CD4-positive, alpha-beta T cell treated with Interferon gamma for 1 hour (primary cell): Measurements from ENCODE around the gene PVALB.

ENCODE experiments used
- DNase-seq: peaks from one replicate; pipeline ENCODE4 v3.0.0-alpha.2; 2020

PVALB gene

DNA sequence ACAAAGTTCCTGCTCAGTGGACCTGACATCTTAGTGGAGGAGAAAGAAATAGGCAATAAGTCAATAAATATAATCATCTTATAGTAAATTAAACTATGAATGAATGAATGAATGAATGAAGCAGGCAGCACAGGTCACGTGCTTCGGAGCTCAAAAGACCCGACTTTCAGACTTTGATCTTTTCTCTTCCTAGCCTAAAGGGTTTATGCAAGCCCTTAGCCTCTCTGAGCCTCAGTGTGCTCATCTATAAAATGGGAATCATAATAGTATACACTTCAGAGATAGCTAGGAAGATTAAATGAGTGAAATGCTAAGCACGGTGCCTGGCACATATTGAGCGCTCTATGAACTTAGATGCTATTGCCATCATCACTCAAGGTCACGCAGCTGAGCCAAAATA, 7.5 kb downstream of the PVALB start:
- DNase-seq, result no peak

DNA sequence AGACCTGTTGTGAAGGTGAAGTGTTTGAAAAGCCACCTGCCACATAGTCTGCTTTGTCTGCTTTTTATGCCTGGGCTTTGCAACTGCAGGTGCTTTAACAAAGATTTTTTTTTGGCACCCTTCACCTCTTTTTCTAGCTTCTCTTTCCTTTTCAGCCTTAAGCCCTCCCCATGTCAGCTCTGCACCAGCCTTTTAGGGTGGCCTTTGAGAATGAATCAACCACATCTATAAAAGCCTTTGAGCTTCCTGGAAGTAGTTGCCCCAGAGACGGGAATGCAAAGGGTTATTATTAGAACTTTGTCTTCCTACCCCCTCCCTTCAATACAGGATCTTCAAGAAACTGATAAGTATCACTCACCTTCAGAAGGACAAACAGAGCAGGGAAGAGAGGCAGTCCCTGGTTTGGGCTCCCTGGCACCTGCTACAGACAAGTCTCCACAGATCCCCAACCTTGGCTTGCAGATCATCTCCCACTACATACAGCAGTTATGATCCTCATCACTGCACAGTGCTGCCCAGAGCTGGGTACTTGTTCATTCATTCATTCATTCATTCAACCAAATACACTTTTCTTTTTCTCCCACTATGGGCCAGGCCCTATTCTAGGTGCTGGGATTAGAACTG, 8.0 kb downstream of the PVALB start:
- DNase-seq, result no peak

DNA sequence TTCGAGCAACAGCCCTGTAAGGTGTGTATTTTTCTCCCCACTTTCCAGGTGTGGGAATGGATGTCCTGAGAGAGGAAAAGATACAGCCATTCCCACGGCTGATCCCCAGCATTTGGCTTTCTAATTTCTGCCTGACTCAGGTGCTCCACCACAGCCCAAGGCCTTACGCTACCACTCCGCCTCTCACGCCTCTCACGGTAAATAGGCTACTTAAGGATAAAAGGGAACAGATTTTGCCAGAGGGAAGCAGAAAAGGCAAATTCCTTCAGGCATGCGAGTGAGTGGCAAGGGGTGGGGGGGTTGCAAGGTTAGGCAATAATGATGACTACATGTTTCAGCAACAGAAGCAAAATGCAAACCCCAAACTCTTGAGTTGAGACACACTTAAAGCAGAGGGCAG, 9.2 kb downstream of the PVALB start:
- no peak for DNase-seq

DNA sequence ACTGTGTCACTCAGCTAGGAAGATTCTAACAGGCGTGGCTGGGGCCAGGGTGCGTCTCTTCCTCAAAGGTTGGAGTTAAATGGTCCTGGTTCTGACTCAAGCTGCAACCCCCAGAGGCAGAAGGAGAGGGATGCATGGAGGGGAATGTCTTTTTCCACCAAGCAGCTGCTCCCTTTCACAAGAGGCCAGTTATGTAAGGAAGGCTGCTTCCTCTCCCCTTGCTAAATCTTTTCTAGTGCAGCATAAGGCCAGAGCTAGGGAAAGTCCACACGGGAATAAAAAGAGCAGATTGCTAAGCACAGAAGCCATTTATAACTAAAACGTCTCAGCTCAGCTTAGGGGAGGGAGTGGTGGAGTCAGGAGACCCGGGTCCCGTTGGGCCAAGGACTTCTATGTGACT, 10.0 kb downstream of the PVALB start:
- no peak for DNase-seq

- no peak for DNase-seq
These were observed 13.5 kb downstream of the PVALB start for GRCh38 chr22:36803358-36803757.

GRCh38 chr22:36798674-36799066, 18.2 kb downstream of the PVALB start:
- no peak for DNase-seq

GRCh38 chr22:36797911-36798673, 18.7 kb downstream of the PVALB start:
- DNase-seq, result no peak

DNA sequence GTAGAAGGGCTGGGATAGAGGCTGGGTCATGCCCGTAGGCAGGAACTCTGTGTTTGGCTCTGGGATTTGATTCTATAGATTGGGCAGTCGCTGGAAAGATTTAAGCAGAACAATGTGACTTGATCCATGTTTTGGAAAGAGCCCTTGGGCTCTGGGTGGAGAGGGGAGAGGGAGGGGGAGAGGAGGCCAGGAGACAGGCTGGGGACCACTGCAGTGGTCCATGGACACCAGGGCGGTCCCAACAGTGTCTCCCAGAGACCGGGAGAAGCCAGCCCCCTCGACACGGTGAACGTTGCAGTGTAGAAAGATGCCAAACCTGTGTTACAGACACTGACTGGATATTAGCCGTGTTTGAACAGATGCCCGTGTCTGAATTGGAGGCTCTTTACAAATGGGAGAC, 19.5 kb downstream of the PVALB start:
- no peak for DNase-seq

DNA sequence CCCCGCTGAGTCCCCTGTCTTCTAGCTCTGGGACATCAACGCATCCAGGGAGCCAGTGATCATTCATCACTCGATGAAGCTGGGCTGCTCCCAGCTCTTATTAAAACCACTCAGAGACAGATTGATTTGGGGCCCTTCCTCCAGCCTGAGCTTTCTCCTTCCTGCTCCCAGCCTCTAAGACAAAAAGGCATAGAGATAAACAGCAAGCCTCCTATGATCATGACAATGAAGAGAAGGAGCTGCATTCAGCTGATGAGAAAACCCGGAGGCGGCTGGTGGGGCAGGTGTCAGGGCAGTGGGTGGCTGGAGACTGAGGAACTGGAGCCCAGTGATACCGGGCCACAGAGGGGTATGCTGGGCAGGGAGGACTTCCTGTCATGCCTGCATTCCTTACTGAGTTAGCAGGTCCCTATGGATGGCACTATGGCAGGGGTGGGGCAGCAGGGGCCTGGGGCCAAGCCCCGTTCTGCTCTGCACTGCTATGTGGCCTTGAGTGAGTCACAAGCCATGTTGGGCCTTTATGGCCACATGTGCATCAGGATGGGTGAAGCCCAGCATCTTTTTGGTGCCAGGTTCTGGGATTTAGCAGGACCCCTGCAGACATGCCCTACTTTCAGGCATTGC, 20.2 kb downstream of the PVALB start:
- no peak for DNase-seq

DNA sequence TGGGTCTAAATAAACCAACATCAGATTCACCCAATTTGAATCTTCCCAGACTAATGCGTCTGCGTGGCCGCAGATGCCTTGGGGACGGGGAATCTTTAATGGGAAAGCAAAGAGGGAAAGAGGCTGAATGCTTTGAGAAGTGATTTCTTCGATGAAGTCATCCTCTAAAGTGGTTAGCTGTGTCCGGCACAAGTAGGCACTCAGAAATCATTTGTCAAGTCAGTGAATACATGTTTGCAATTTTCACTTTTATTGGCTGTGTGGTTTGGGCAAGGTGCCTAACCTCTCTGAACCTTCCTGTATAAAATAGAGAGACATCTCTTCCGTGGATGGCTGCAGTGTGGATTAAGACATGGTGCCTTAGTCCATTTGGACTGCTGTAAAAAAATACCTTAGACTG, 21.2 kb downstream of the PVALB start:
- DNase-seq, result no peak

DNA sequence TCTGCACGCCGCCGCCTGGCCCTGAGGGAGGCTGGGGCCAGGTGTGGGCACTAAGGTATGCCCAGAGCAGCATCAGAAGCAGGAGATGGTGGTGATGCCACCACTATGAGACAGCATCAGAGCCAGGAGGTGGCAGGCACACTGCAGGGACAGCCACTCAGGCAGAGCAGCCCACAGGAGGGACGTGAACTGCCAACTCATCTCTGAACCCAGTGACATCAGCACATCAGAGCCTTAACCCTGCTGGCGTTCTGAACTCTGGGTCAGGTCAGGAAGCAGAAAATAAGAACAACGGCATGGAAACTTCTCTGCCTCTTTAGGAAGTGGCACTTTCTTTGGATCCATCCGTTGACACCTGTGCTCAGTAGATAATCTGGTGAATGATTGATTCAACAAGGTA, 26.2 kb downstream of the PVALB start:
- DNase-seq, result no peak

GRCh38 chr22:36787204-36787988, 29.4 kb downstream of the PVALB start:
- DNase-seq, result no peak

GRCh38 chr22:36783743-36784142, 33.1 kb downstream of the PVALB start:
- no peak for DNase-seq

DNA sequence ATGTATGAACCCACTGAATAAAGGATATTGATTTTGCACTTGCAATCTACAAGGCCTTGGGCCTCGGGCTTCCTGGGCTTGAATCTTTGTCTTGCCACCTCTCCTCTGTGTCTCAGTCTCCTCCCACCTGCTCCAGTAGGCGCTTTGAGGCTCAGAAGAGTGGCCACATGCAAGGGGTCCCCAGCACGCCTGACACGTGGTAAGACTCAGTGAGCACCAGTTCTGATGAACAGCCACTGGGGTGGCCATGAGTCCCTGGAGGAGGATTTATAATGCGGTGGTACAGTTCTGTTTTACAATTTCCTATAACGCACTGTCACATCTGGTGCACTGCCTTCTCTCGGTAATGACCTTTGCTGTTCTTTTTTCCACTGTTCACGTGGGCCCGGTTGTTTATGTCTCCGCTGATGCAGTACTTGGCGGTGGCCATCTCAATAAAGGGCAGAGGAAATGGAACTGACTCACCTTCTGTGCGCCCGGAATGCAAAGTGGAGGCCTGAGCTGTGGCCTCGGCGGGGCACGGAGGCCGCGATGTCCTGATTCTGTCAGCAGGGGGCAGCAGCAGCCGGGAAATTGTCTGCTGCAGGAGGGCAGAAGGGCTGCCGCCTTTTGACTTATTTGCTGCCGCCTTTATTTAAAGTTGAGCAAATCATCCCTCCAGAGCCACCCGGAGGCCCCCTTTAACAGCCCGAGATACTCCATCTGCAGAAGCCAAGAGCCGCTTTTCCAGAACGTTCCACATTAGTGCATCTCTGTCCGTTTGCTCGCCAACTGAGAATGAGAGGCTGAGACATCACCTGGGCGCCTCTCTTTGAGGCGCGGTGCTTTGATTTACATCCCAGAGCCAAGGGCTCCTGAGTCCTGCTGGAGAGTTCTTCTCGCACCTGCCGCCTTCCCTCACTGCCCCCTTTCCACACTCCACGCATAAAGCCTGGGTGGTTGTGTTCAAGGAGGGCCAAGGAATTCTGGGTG, 34.9 kb downstream of the PVALB start:
- peak; percentile 81 for DNase-seq

GRCh38 chr22:36778020-36778419, 38.8 kb downstream of the PVALB start:
- no peak for DNase-seq

GRCh38 chr22:36776722-36777121, 40.1 kb downstream of the PVALB start:
- no peak for DNase-seq

DNA sequence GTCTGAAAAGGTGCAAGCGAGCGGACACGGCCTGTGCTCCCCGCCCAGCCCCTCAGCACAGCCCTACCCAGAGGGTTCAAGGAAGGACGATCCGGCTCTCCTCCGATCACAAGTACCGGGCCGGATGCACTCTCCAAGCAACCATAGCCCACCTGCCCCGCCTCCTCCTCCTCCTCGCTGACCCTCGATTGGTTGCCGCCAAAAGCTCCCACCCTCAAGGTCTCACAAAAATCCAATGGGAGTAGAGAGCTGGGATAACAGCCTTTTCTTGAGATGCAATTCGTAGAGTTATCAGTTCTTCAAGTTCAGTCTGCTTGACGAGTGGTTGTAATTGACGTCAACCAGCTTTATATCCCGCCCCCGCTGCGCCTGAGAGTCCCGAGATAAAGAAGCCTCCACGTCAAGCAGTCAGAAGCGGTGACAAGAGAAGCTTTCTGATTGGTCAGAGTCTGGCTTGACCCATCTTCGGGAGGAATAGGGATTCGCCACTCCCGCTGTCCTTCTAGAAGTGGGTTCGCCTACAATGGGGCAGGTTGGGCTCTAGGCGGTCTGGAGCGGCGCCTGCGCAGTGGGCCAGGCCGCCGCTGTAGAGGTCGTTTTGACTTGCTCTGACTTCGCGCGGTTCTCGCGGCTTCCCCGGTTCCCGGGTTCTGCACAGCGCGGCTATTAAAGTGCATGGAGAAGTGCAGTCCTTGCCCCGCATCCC, 40.7 kb downstream of the PVALB start, which contains the start of gene IFT27:
TSS of gene IFT27 (minus strand) at position 156 of the 706 bp plus-strand sequence. CDS start 412 bp downstream, outside the sequence.
- peak; percentile 100 for DNase-seq

DNA sequence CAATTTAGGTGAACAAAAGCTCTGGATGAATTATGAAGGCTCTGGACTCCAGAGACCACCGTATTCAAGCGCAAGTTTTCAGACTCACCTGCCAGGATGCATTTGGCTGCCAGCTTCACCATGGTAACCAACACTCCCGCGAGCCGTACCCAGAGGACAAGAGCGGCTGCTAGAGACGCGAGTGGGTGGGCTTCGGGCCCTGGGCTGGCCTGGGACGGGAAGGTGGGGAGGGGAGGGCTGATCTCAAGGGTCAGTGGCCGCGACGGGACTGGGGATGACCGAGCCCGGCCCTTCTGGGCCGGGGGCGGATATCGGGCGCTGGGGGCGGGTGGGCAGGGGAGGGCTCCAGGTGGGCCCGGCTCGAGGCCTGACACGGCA, 41.3 kb downstream of the PVALB start:
- DNase-seq, result peak; percentile 49

DNA sequence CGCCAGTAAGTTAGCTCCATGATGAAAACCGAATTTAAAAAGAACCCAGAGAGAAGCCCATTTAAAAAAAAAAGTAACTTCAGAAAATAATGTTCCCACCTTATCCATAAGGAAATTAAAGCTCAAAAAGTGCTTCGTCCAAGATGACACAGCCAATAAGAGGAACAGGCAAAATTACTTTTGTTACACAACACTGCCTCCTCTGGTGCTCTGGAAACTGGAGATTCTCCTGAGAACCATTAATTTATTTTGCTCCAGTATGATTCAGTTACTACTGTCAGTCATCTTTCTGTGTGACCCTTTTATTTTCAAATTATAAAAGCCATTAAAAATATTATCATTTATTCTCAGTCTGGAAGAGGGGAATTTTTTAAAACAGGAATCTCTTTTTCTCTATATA, 42.9 kb downstream of the PVALB start:
- DNase-seq, result no peak

DNA sequence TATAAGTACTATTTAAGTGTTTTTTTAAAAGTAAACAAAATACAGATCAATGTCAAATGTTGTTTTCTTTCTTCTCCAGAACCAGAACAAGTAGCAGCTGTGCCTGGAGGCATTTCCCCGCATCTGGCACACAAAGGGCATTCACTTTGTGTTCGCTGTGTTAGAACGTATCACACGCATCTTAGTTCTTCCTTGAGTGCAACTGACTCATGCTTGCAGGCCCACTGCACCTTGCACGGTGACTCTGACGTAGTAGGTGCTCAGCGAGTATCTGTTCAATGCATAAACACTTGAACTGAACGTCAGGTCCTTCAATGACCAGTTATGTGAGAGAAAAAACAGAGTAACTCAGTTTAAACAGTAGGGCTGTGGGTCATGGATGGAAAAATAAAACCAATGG, 44.4 kb downstream of the PVALB start:
- no peak for DNase-seq

- DNase-seq, result no peak
These were observed 45.3 kb downstream of the PVALB start for GRCh38 chr22:36771356-36772063.
